OCI-LY7 (cell line): ENCODE measurements around the gene UBE2G2. TPM values are rescaled to one million over a fixed set of nuclear protein-coding genes. Genes with fewer than 3 reads are reported as not detected.

Experiments used
- BruUV-seq: library from RNA; stranded (reverse); fragments of 400-500 nt; replicated peaks from 2 replicates; lab custom pipeline; 2021; lab: Mats Ljungman, UMichigan
- CTCF ChIA-PET: fragments of 300-600 bp; sonication (Branson Sonifier 250); formaldehyde crosslinking; loops from one replicate; lab custom pipeline; 2022; ENCODE audit warnings: antibody characterized with exemption; ENCODE audit not compliant: unreplicated experiment; lab: Charles Lee
- POLR2A ChIA-PET: fragments of 300-600 bp; sonication (Branson Sonifier 250); formaldehyde crosslinking; loops from one replicate; lab custom pipeline; 2022; ENCODE audit warnings: antibody characterized with exemption; lab: Charles Lee
- DNase-seq: peaks from one replicate; pipeline ENCODE4 v3.0.0-alpha.2; 2015; ENCODE audit warnings: low spot score
- H2AFZ ChIP-seq: fragments of 200-600 bp; sonication (generic), shearing (Covaris generic); 2 replicates; pipeline ENCODE4 v1.6.1; 2014; ENCODE audit warnings: mild to moderate bottlenecking, antibody characterized with exemption, low read length, moderate library complexity
- H3K27ac ChIP-seq: fragments of 200-600 bp; sonication (generic); 2 replicates; pipeline ENCODE4 v1.5.1; 2014; ENCODE audit warnings: mixed run types, low read depth, mild to moderate bottlenecking, moderate library complexity, low read length, inconsistent platforms; ENCODE audit not compliant: poor library complexity, severe bottlenecking
- H3K36me3 ChIP-seq: fragments of 200-600 bp; sonication (generic); 2 replicates; pipeline ENCODE4 v1.6.1; 2014; ENCODE audit warnings: mild to moderate bottlenecking, antibody characterized with exemption, low read length, moderate library complexity, mixed read lengths; ENCODE audit not compliant: insufficient read depth
- H3K4me1 ChIP-seq: fragments of 200-600 bp; sonication (generic); 2 replicates; pipeline ENCODE4 v1.5.1; 2014; ENCODE audit warnings: mild to moderate bottlenecking, low read length; ENCODE audit not compliant: insufficient read depth, poor library complexity, severe bottlenecking
- H3K4me2 ChIP-seq: fragments of 200-600 bp; sonication (generic); 2 replicates; pipeline ENCODE4 v1.6.1; 2014; ENCODE audit warnings: mild to moderate bottlenecking, low read length
- H3K4me3 ChIP-seq: fragments of 200-600 bp; sonication (generic); 2 replicates; pipeline ENCODE4 v1.5.1; 2014; ENCODE audit warnings: mild to moderate bottlenecking, low read depth, low read length; ENCODE audit not compliant: poor library complexity, severe bottlenecking
- H3K79me2 ChIP-seq: fragments of 200-600 bp; sonication (generic); 2 replicates; pipeline ENCODE4 v1.6.1; 2016; ENCODE audit warnings: low read depth, mild to moderate bottlenecking, low read length, moderate library complexity, mixed read lengths; ENCODE audit not compliant: insufficient read depth
- H3K9me2 ChIP-seq: fragments of 200-600 bp; sonication (generic); 2 replicates; pipeline ENCODE4 v1.6.1; 2016; ENCODE audit warnings: mild to moderate bottlenecking, low read length, mixed read lengths; ENCODE audit not compliant: insufficient read depth
- H3K9me3 ChIP-seq: fragments of 200-600 bp; sonication (generic); 2 replicates; pipeline ENCODE4 v1.6.1; 2014; ENCODE audit warnings: mild to moderate bottlenecking, mixed run types, low read length, mixed read lengths
- H4K20me1 ChIP-seq: fragments of 200-600 bp; sonication (generic); 2 replicates; pipeline ENCODE4 v1.6.1; 2014; ENCODE audit warnings: mild to moderate bottlenecking, antibody characterized with exemption, low read length, moderate library complexity, mixed read lengths; ENCODE audit not compliant: insufficient read depth
- CTCF ChIP-seq: fragments of 200-600 bp; sonication (generic); conservative IDR thresholded peaks from 2 replicates; pipeline ENCODE4 v1.5.1; 2014; ENCODE audit warnings: mild to moderate bottlenecking, antibody characterized with exemption, low read length, moderate library complexity, mixed read lengths
- EZH2phosphoT487 ChIP-seq: fragments of 200-600 bp; sonication (generic); IDR thresholded peaks from 2 replicates; pipeline ENCODE4 v1.6.1; 2018; ENCODE audit warnings: low read depth, borderline replicate concordance, mild to moderate bottlenecking, mixed run types, antibody characterized with exemption, low read length, moderate library complexity, mixed read lengths
- intact Hi-C: fragments of 100-400 bp; cut with micrococcal nuclease; formaldehyde crosslinking; loops from one replicate; pipeline ENCODE4 v1.10.0; 2022; ENCODE audit not compliant: unreplicated experiment
- total RNA-seq, 2 experiments: library from RNA; depleted of rRNA in 1 of 2; stranded (reverse); fragments of >200 nt in 1 of 2; shearing (Covaris generic) in 1 of 2; gene quantifications; 2 replicates each; pipeline ENCODE4 v1.2.3, GENCODE V29; 2014 to 2022

The UBE2G2 gene
- total RNA-seq, 2 experiments from 2014 or later: 104 to 141 TPM

- H2AFZ ChIP-seq: no peak overlapping the region
- no peaks in the 10 kb centered on the region for H3K4me1 ChIP-seq
- H3K36me3 ChIP-seq: no peaks in the 10 kb centered on the region
- no peaks in the 10 kb centered on the region for H4K20me1 ChIP-seq
- DNase-seq: no peak
- no peak overlapping the region for H3K27ac ChIP-seq
- H3K4me3 ChIP-seq: no peak overlapping the region
- no peak overlapping the region for H3K4me2 ChIP-seq
- TF ChIP-seq EZH2phosphoT487 (no peak), CTCF (no peak)
- ChIA-PET CTCF (interaction anchor here (0.6 kb wide), 1 partner anchor 125 kb away, joined by 3 read pairs; no protein-coding TSS in a partner anchor), POLR2A (no interaction called here)
- H3K9me2 ChIP-seq: no peaks in the 10 kb centered on the region
- H3K9me3 ChIP-seq: no peaks in the 10 kb centered on the region
- intact Hi-C loops: no loop called here
- H3K79me2 ChIP-seq: no peaks in the 10 kb centered on the region
- no TSS peak for BruUV-seq
Measured at GRCh38 chr21:44752671-44753235, 48.9 kb downstream of the UBE2G2 start.

GRCh38 chr21:44751799-44752636 is 49.6 kb downstream of the UBE2G2 start:
- BruUV-seq: no TSS peak
- Histone ChIP-seq H3K4me2 (no peak overlapping the region), H3K4me1 (no peaks in the 10 kb centered on the region), H3K9me3 (no peaks in the 10 kb centered on the region), H3K79me2 (no peaks in the 10 kb centered on the region), H3K36me3 (no peaks in the 10 kb centered on the region), H3K9me2 (no peaks in the 10 kb centered on the region), H2AFZ (no peak overlapping the region), H3K4me3 (no peak overlapping the region), H4K20me1 (no peaks in the 10 kb centered on the region), H3K27ac (no peak overlapping the region)
- CTCF ChIA-PET: interaction anchor here (0.6 kb wide), 1 partner anchor 124 kb away, joined by 3 read pairs; no protein-coding TSS in a partner anchor
- POLR2A ChIA-PET: no interaction called here
- DNase-seq: no peak
- intact Hi-C loops: no loop called here
- no peak for TF ChIP-seq CTCF
- TF ChIP-seq EZH2phosphoT487: no peak
